Thoracic aorta (tissue), 2 donors: ENCODE data around the gene PCDHB14. TPM values are rescaled to one million over a fixed set of nuclear protein-coding genes. Genes with fewer than 3 reads are reported as not detected.
A peak's percentile ranks its signal among the peaks of the same experiment; 100 is the strongest.
"Not testable (repeated sequence)": the region's sequence is repeated elsewhere in the genome, so short reads cannot be mapped to it uniquely, and the experiment has no call there.

Experiments used
- ATAC-seq: fragments of 150-250 bp; one replicate; pipeline ENCODE4 v1.8.0; 2017; ENCODE audit warnings: low read depth; ENCODE audit not compliant: insufficient number of reproducible peaks, low FRiP score
- DNase-seq: peaks from one replicate; pipeline ENCODE4 v3.0.0-alpha.2; 2020; ENCODE audit warnings: low spot score
- H3K27ac ChIP-seq, 2 donors: fragments of 200-600 bp; sonication (generic); 1 replicate in 1 of 2; 2 replicates in 1 of 2; pipeline ENCODE4 v1.5.1; 2016; ENCODE audit warnings: mild to moderate bottlenecking in 2 of 2, moderate library complexity in 2 of 2
- H3K27me3 ChIP-seq: fragments of 200-600 bp; sonication (generic); replicated peaks from 2 replicates; pipeline ENCODE4 v1.6.0; 2016; ENCODE audit warnings: mild to moderate bottlenecking; ENCODE audit not compliant: insufficient read depth
- H3K36me3 ChIP-seq: fragments of 200-600 bp; sonication (generic); one replicate; pipeline ENCODE4 v1.5.1; 2016
- H3K4me1 ChIP-seq, 2 donors: fragments of 200-600 bp; sonication (generic); 1 replicate in 1 of 2; 2 replicates in 1 of 2; pipeline versions ENCODE4 v1.5.1 to v1.6.0; 2016; ENCODE audit warnings: low read depth in 2 of 2, mild to moderate bottlenecking in 1 of 2; ENCODE audit not compliant: control insufficient read depth in 1 of 2
- H3K4me3 ChIP-seq: fragments of 200-600 bp; sonication (generic); 2 replicates; pipeline ENCODE4 v1.5.1; 2016; ENCODE audit warnings: mild to moderate bottlenecking
- H3K9me3 ChIP-seq: fragments of 200-600 bp; sonication (generic); 2 replicates; pipeline ENCODE4 v1.5.1; 2016
- total RNA-seq, 2 donors: library from RNA; depleted of rRNA; stranded (reverse); fragments of >200 nt; gene quantifications; one replicate each; pipeline versions ENCODE4 v1.1.0 to v1.2.3, GENCODE V29; 2016
- TF ChIP-seq, protein P1 (sequence below): fragments of 200-600 bp; sonication (generic); IDR thresholded peaks from one replicate; pipeline ENCODE4 v1.5.1; 2019; ENCODE audit warnings: antibody characterized with exemption

PCDHB14 gene
- total RNA-seq, 2 donors from 2014 or later, result 10.2 to 14.6 TPM

DNA sequence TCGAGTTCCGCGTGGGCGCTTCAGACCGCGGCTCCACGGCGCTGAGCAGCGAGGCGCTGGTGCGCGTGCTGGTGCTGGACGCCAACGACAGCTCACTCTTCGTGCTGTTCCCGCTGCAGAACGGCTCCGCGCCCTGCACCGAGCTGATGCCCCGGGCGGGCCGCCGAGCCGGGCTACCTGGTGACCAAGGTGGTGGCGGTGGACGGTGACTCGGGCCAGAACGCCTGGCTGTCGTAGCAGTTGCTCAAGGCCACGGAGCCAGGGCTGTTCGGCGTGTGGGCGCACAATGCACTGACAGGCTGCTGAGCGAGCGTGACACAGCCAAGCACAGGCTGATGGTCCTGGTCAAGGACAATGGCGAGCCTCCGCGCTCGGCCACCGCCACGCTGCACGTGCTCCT, 18.4 kb downstream of the PCDHB14 start:
- Histone ChIP-seq H3K27me3 (no peaks in the 10 kb centered on the region), H3K4me1 (no peaks in the 10 kb centered on the region), H3K4me3 (no peak overlapping the region), H3K36me3 (no peaks in the 10 kb centered on the region), H3K9me3 (peaks cover 90% of the 10 kb centered on the region), H3K27ac (no peak overlapping the region)
- no peak for DNase-seq
- TF ChIP-seq, protein P1, sequence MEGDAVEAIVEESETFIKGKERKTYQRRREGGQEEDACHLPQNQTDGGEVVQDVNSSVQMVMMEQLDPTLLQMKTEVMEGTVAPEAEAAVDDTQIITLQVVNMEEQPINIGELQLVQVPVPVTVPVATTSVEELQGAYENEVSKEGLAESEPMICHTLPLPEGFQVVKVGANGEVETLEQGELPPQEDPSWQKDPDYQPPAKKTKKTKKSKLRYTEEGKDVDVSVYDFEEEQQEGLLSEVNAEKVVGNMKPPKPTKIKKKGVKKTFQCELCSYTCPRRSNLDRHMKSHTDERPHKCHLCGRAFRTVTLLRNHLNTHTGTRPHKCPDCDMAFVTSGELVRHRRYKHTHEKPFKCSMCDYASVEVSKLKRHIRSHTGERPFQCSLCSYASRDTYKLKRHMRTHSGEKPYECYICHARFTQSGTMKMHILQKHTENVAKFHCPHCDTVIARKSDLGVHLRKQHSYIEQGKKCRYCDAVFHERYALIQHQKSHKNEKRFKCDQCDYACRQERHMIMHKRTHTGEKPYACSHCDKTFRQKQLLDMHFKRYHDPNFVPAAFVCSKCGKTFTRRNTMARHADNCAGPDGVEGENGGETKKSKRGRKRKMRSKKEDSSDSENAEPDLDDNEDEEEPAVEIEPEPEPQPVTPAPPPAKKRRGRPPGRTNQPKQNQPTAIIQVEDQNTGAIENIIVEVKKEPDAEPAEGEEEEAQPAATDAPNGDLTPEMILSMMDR, result no peak
- no peak for ATAC-seq

- Histone ChIP-seq H3K4me3 (peak within 1 kb of the TSS; percentile 57), H3K4me1 (no peaks in the 10 kb centered on the region), H3K27me3 (no peaks in the 10 kb centered on the region), H3K27ac (no peak within 1 kb of the TSS), H3K9me3 (peaks cover 85% of the 10 kb centered on the region), H3K36me3 (peaks cover 6% of the 10 kb centered on the region)
- ATAC-seq, result no peak
- no peak for DNase-seq
- TF ChIP-seq, protein P1, result no peak
These were observed 22.1 kb downstream of the PCDHB14 start, which contains the start of gene PCDHB15 for GRCh38 chr5:141245250-141245717. Gene PCDHB15 (plus strand): TSS chr5:141245395. CDS start chr5:141245579, 184 bp downstream.

DNA sequence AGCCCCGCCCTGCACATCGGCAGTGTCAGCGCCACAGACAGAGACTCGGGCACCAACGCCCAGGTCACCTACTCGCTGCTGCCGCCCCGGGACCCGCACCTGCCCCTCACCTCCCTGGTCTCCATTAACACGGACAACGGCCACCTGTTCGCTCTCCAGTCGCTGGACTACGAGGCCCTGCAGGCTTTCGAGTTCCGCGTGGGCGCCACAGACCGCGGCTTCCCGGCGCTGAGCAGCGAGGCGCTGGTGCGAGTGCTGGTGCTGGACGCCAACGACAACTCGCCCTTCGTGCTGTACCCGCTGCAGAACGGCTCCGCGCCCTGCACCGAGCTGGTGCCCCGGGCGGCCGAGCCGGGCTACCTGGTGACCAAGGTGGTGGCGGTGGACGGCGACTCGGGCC, 23.8 kb downstream of the PCDHB14 start:
- H3K36me3 ChIP-seq, H3K27ac ChIP-seq, H3K4me1 ChIP-seq, DNase-seq, H3K27me3 ChIP-seq, ATAC-seq, H3K4me3 ChIP-seq: not testable (repeated sequence)
- H3K9me3 ChIP-seq, result peaks cover 85% of the 10 kb centered on the region

DNA sequence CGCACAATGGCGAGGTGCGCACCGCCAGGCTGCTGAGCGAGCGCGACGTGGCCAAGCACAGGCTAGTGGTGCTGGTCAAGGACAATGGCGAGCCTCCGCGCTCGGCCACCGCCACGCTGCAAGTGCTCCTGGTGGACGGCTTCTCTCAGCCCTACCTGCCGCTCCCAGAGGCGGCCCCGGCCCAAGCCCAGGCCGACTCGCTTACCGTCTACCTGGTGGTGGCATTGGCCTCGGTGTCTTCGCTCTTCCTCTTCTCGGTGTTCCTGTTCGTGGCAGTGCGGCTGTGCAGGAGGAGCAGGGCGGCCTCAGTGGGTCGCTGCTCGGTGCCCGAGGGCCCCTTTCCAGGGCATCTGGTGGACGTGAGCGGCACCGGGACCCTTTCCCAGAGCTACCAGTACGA, 24.3 kb downstream of the PCDHB14 start:
- not testable (repeated sequence) for ATAC-seq, H3K4me3 ChIP-seq, H3K36me3 ChIP-seq, DNase-seq, H3K27ac ChIP-seq, H3K4me1 ChIP-seq, H3K27me3 ChIP-seq
- H3K9me3 ChIP-seq, result peaks cover 88% of the 10 kb centered on the region

DNA sequence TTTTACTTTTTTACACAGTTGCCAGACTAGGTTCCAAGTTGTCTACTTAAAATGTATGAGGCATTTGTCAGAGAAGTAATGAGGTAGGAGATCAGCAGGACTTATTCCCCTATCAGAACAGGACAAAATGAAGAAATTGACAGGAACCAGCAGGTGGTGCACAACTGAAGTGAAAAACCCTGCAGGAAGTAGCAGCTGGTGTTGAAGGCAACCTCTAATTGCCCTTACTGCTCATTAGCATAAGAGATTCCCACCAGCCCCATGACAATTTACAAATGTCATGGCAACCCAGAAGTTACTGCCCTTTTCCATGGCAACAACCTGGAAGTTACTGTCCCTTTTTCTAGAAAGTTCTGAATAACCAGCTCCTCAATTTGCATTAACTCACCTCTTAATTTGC, 27.4 kb downstream of the PCDHB14 start:
- H3K27me3 ChIP-seq, result no peaks in the 10 kb centered on the region
- DNase-seq, result no peak
- TF ChIP-seq, protein P1, result no peak
- H3K27ac ChIP-seq, result no peak overlapping the region
- ATAC-seq, result no peak
- H3K4me1 ChIP-seq, result no peaks in the 10 kb centered on the region
- peaks cover 94% of the 10 kb centered on the region for H3K9me3 ChIP-seq
- H3K36me3 ChIP-seq, result peaks cover 6% of the 10 kb centered on the region
- no peak overlapping the region for H3K4me3 ChIP-seq

DNA sequence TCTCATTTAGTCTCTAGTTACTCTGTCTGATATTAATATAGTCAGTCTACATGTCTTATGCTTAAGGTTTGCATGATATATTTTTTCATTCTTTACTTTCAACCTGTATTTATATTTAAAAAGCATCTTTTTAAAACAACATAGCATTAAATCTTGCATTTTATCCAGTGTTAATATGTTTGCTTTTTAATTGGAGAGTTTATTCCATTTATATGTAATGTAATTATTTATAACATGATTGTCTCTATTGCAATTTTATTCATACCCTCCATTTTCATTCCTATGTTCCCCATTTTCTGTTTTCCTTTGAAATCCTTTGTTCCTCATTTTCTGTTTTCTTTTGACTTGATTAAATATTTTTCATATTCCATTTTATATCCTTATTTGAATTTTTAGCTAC, 35.3 kb downstream of the PCDHB14 start:
- Histone ChIP-seq H3K27me3 (no peaks in the 10 kb centered on the region), H3K9me3 (peaks cover 100% of the 10 kb centered on the region), H3K36me3 (peaks cover 8% of the 10 kb centered on the region), H3K4me3 (no peak overlapping the region), H3K4me1 (no peaks in the 10 kb centered on the region), H3K27ac (no peak overlapping the region)
- DNase-seq (no peak), ATAC-seq (no peak)
- TF ChIP-seq, protein P1, result no peak
